ENCODE measurements around the gene EIF1. TPM values are rescaled to one million over a fixed set of nuclear protein-coding genes. Genes with fewer than 3 reads are reported as not detected.

The EIF1 gene
- total RNA-seq, 1 experiment from 2014 or later = 1,082 TPM

- no peaks in the 10 kb centered on the region for H3K4me1 ChIP-seq (ENCODE audit: control insufficient read depth in 1 of 2, insufficient read depth in 2 of 2, low read length in 2 of 2)
Observed at GRCh38 chr17:41725134-41725533, 36.4 kb downstream of the EIF1 start.

GRCh38 chr17:41728056-41728455 is 39.4 kb downstream of the EIF1 start:
- ChIA-PET POLR2A (interaction anchor here (1.2 kb wide), 1 partner anchor 58 kb away, joined by 5 read pairs; the partner anchor contains the start of gene JUP), CTCF (no interaction called here), RAD21 (ENCODE audit: low non-redundant PET in 1 of 2, low total read pairs in 2 of 2, uncharacterized antibody in 2 of 2, unreplicated experiment in 2 of 2) (interaction anchor here in 1 of 2 experiments (0.7 kb wide), 1 partner anchor 74 kb away, joined by 6 read pairs; no protein-coding TSS in a partner anchor)
- no peaks in the 10 kb centered on the region for H3K9me3 ChIP-seq (ENCODE audit: control insufficient read depth in 1 of 2, insufficient read depth in 1 of 2, low read depth in 1 of 2, low read length in 2 of 2)
- H3K4me1 ChIP-seq (ENCODE audit: control insufficient read depth in 1 of 2, insufficient read depth in 2 of 2, low read length in 2 of 2) = no peaks in the 10 kb centered on the region
- H3K4me2 ChIP-seq (ENCODE audit: low read length) = no peak overlapping the region
- H2AFZ ChIP-seq (ENCODE audit: low read depth, low read length, poor library complexity, severe bottlenecking) = no peak overlapping the region
- no peaks in the 10 kb centered on the region for H3K27me3 ChIP-seq (ENCODE audit: insufficient read depth, low read length)
- DNase-seq (ENCODE audit: low read depth, low spot score) (no peak), ATAC-seq (no peak)
- BruUV-seq (replicated peaks) = no TSS peak
- H3K9ac ChIP-seq (ENCODE audit: low read length) = no peak overlapping the region
- no peak overlapping the region for H3K4me3 ChIP-seq (replicated peaks in 1 of 2; ENCODE audit: low read depth in 1 of 2, low read length in 2 of 2)
- H4K20me1 ChIP-seq (ENCODE audit: insufficient read depth) = no peaks in the 10 kb centered on the region
- no peaks in the 10 kb centered on the region for H3K9me2 ChIP-seq (ENCODE audit: insufficient read depth)
- no peaks in the 10 kb centered on the region for H3K79me2 ChIP-seq (ENCODE audit: insufficient read depth, low read length)
- intact Hi-C loops (cut with micrococcal nuclease) = no loop called here
- no peak overlapping the region for H3K27ac ChIP-seq (ENCODE audit: low read depth, low read length)
- no peaks in the 10 kb centered on the region for H3K36me3 ChIP-seq (ENCODE audit: control insufficient read depth in 1 of 2, insufficient read depth in 2 of 2, low read length in 2 of 2)
- TF ChIP-seq CEBPB (IDR thresholded peaks at IDR 0.05; ENCODE audit: low read depth) (no peak), ELF1 (IDR thresholded peaks at IDR 0.05; ENCODE audit: borderline replicate concordance, low read depth) (no peak), RAD21 (IDR thresholded peaks at IDR 0.05; ENCODE audit: low read depth) (no peak), SIN3A (IDR thresholded peaks at IDR 0.05; ENCODE audit: low read depth) (no peak), EZH2 (IDR thresholded peaks at IDR 0.05) (no peak), ATF3 (IDR thresholded peaks at IDR 0.05) (no peak), SRF (IDR thresholded peaks at IDR 0.05; ENCODE audit: low read depth) (no peak), TCF7L2 (IDR thresholded peaks at IDR 0.05; ENCODE audit: borderline replicate concordance, extremely low read depth, insufficient read depth, insufficient read length) (no peak), SP1 (IDR thresholded peaks at IDR 0.05; ENCODE audit: low read depth) (no peak), MAX (IDR thresholded peaks at IDR 0.05) (no peak), JUND (IDR thresholded peaks at IDR 0.05) (no peak), POLR2AphosphoS5 (IDR thresholded peaks at IDR 0.05; ENCODE audit: low read depth, low read length) (no peak), YY1 (IDR thresholded peaks at IDR 0.05; ENCODE audit: extremely low read depth, insufficient replicate concordance, low read depth, low read length) (no peak)

More at GRCh38 chr17:41725134-41725533, 36.4 kb downstream of the EIF1 start:
- Histone ChIP-seq H4K20me1 (ENCODE audit: insufficient read depth) (no peaks in the 10 kb centered on the region), H3K9ac (ENCODE audit: low read length) (no peak overlapping the region), H3K4me3 (replicated peaks in 1 of 2; ENCODE audit: low read depth in 1 of 2, low read length in 2 of 2) (no peak overlapping the region), H3K36me3 (ENCODE audit: control insufficient read depth in 1 of 2, insufficient read depth in 2 of 2, low read length in 2 of 2) (no peaks in the 10 kb centered on the region), H3K4me2 (ENCODE audit: low read length) (no peak overlapping the region), H3K27me3 (ENCODE audit: insufficient read depth, low read length) (no peaks in the 10 kb centered on the region), H2AFZ (ENCODE audit: low read depth, low read length, poor library complexity, severe bottlenecking) (no peak overlapping the region), H3K79me2 (ENCODE audit: insufficient read depth, low read length) (no peaks in the 10 kb centered on the region), H3K27ac (ENCODE audit: low read depth, low read length) (no peak overlapping the region), H3K9me3 (ENCODE audit: control insufficient read depth in 1 of 2, insufficient read depth in 1 of 2, low read depth in 1 of 2, low read length in 2 of 2) (no peaks in the 10 kb centered on the region), H3K9me2 (ENCODE audit: insufficient read depth) (no peaks in the 10 kb centered on the region)
- BruUV-seq (replicated peaks) = no TSS peak
- CTCF ChIA-PET = no interaction called here
- ATAC-seq = no peak
- TF ChIP-seq EGR1 (IDR thresholded peaks at IDR 0.05; ENCODE audit: low read depth) = no peak
- TF ChIP-seq CTCF (IDR thresholded peaks at IDR 0.05 in 2 of 3, conservative IDR thresholded peaks at IDR 0.05 in 1 of 3; ENCODE audit: borderline replicate concordance in 1 of 3, insufficient read depth in 1 of 3, low read depth in 2 of 3, low read length in 2 of 3) = 0 out of 6 replicates have a peak, but pooled peaks of 1 of the 3 experiments have one; percentile 8
- no peak for TF ChIP-seq EZH2phosphoT487 (IDR thresholded peaks at IDR 0.05; ENCODE audit: borderline replicate concordance)
- no peak for TF ChIP-seq JUND (IDR thresholded peaks at IDR 0.05)
- intact Hi-C loops (cut with micrococcal nuclease) = no loop called here
- DNase-seq (ENCODE audit: low read depth, low spot score) = no peak
- RAD21 ChIA-PET (ENCODE audit: low non-redundant PET in 1 of 2, low total read pairs in 2 of 2, uncharacterized antibody in 2 of 2, unreplicated experiment in 2 of 2) = no interaction called here
- POLR2A ChIA-PET = interaction anchor here (1.5 kb wide), 1 partner anchor 9 kb away, joined by 3 read pairs; the partner anchor contains the start of gene HAP1

All from HCT116 (cell line).